ENCODE results near the gene KCNIP4.

KCNIP4 gene

DNA sequence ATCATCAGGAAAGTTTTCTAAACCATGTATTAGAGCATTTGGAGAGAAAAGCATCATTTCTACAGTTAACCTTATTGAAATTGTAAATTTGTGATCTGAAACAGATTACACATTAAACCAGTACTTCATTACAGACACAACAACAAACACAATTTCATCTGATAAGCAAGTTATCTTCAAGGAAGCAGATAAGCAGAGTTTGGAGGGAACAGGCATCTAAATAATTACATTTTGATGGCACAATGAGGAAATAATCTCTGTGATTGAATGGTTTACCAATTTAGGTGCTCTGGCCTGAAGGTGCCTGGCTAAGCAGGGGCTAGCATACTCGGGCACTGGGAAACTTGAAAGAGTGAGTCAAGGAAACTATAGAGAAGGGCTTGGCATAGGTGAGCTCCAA is 628.5 kb downstream of the KCNIP4 start:
- H3K27ac Mint-ChIP-seq, result no peak overlapping the region
- no peaks in the 10 kb centered on the region for H3K27me3 Mint-ChIP-seq
- CTCF ChIA-PET, result no interaction called here
- H3K9me3 Mint-ChIP-seq, result peaks cover 10% of the 10 kb centered on the region
- no peak for DNase-seq
- no peak overlapping the region for H3K4me3 Mint-ChIP-seq
- H3K36me3 Mint-ChIP-seq, result no peaks in the 10 kb centered on the region
- H3K4me1 Mint-ChIP-seq, result no peaks in the 10 kb centered on the region

DNA sequence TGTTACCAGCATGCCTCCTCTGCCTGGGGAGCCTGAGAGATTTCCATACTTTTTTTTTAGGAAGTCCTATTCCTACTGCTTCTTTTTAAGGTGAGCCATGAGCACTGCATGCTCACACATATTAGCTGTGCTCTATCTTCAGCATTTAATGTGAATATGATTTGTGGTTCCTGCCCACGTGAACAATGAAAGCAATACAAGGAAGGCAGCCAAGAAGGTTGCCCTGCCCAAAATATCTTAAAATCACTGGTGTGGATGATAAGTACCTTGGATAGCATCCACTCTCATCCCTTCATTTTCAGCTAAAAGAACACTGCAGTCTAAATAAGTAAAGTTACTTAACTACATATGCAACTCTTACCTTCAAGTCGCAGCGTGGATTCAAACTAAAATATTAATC is 640.9 kb downstream of the KCNIP4 start:
- DNase-seq, result no peak
- Mint-ChIP-seq H3K36me3 (no peaks in the 10 kb centered on the region), H3K4me1 (no peaks in the 10 kb centered on the region), H3K9me3 (no peaks in the 10 kb centered on the region), H3K4me3 (no peak overlapping the region), H3K27ac (no peak overlapping the region), H3K27me3 (peaks cover 14% of the 10 kb centered on the region)
- CTCF ChIA-PET, result no interaction called here

DNA sequence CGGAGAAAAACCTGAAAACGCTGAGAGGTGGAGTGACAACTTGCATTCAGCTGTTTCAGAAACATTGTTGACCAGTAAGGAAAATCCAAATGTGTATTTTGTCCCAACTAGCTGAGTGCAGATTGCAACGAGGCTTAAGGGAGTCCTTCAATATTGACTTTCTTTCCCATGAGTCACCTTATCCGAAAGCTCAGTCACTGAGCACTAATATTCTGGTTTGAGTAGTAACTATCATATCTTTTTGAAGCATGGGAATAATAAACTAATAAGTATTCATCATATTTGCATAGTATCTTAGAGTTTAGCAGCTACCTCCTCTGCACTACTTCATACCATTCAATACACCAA is 644.1 kb downstream of the KCNIP4 start:
- Mint-ChIP-seq H3K4me1 (no peaks in the 10 kb centered on the region), H3K4me3 (no peak overlapping the region), H3K36me3 (no peaks in the 10 kb centered on the region), H3K9me3 (no peaks in the 10 kb centered on the region), H3K27ac (no peak overlapping the region), H3K27me3 (peaks cover 14% of the 10 kb centered on the region)
- DNase-seq, result no peak
- CTCF ChIA-PET, result no interaction called here

DNA sequence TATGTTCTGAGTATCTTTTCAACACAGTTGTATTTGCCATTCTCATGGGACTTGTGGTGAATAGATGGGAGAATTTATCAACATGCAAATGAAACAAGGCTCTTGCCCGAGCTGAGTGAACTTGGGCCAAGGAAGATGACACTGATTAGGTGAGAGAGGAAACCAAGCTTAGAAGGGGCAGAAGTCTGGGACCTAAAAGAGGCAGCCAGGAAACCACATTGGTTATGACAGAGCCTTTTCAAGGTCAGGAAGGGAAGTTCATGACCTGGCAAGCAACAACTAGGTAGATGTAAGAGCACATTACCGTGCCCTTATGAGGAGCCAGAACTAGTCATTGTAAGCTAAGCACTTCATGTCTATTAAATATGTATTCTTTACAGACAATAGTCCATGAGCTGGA is 658.0 kb downstream of the KCNIP4 start:
- H3K9me3 Mint-ChIP-seq, result peaks cover 6% of the 10 kb centered on the region
- CTCF ChIA-PET, result no interaction called here
- no peak for DNase-seq
- H3K4me1 Mint-ChIP-seq, result no peaks in the 10 kb centered on the region
- H3K4me3 Mint-ChIP-seq, result no peak overlapping the region
- H3K36me3 Mint-ChIP-seq, result no peaks in the 10 kb centered on the region
- no peak overlapping the region for H3K27ac Mint-ChIP-seq
- H3K27me3 Mint-ChIP-seq, result no peaks in the 10 kb centered on the region

DNA sequence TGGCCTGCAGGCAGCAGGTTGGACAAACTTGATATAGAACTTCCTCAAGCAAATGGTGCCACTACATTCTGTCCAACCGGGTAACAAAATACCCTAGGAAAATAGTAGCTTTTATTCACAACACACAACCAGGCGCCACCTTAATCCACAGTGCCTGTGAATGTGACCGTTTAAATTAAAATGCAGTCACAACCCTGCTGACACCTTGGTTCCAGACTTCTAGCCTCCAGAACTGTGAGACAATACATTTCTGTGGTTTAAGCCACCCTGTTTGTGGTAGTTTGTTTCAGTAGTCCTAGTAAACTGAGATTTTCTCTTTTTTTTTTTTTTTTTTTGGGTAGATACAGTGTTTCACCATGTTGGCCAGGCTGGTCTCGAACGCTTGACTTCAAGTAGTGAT is 672.5 kb downstream of the KCNIP4 start:
- no peaks in the 10 kb centered on the region for H3K27me3 Mint-ChIP-seq
- H3K4me3 Mint-ChIP-seq, result no peak overlapping the region
- no peaks in the 10 kb centered on the region for H3K4me1 Mint-ChIP-seq
- DNase-seq, result no peak
- H3K9me3 Mint-ChIP-seq, result peaks cover 2% of the 10 kb centered on the region
- H3K36me3 Mint-ChIP-seq, result no peaks in the 10 kb centered on the region
- CTCF ChIA-PET, result interaction anchor here (0.9 kb wide), 1 partner anchor 1391 kb away, joined by 3 read pairs; no protein-coding TSS in a partner anchor
- H3K27ac Mint-ChIP-seq, result no peak overlapping the region

DNA sequence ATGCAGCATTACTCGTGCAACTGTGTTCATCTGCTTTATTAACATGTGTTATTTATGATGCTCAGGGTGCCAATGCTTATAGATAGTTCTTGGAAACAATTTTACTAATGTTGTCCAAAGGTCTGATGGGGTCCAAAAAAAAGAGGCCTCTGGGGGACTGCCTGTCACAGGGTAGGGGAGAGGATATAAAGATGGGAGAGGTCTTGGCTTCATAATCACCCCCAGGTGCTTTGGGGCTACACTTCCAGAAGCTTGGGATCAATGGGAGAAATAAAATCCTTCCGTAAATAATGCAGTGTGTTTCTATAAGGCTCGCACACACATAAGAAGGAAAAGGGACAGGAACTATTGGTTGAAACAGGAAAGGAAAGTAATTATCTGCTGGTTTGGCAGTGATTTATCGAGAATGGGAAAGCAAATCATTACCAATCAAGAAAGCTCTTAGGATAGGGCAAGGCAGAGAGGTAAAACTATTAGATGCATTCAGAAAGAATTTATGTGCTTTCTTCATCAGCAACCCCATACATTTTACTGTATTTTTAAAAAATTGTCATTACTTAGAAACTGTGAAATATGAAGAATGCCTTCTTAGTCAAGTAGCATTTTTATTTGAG is 677.0 kb downstream of the KCNIP4 start:
- no peaks in the 10 kb centered on the region for H3K27me3 Mint-ChIP-seq
- H3K36me3 Mint-ChIP-seq, result no peaks in the 10 kb centered on the region
- CTCF ChIA-PET, result interaction anchor here (0.9 kb wide), 1 partner anchor 10 kb away, joined by 3 read pairs; no protein-coding TSS in a partner anchor
- no peaks in the 10 kb centered on the region for H3K4me1 Mint-ChIP-seq
- H3K27ac Mint-ChIP-seq, result no peak overlapping the region
- no peak overlapping the region for H3K4me3 Mint-ChIP-seq
- peaks cover 4% of the 10 kb centered on the region for H3K9me3 Mint-ChIP-seq
- DNase-seq, result no peak

DNA sequence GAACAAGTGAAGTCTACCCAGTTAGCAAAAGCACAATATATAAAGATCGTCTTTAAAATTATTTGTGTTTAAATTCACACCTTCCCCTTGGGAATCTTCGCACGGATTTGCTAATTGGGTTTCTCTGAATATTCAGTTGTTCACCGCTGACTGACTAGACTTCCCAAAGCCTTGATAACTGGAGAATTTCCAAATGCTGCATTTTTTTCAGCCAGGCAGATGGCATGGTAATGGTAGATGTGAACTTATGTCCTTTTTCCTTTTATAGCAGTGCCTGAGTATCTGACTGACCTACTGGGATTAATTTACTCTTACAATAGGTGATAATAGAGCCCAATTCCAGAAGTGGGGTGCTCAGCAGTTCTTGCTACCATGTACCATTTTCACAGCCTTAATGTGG is 700.2 kb downstream of the KCNIP4 start:
- Mint-ChIP-seq H3K27me3 (no peaks in the 10 kb centered on the region), H3K9me3 (no peaks in the 10 kb centered on the region), H3K4me3 (no peak overlapping the region), H3K36me3 (no peaks in the 10 kb centered on the region), H3K4me1 (no peaks in the 10 kb centered on the region), H3K27ac (no peak overlapping the region)
- no peak for DNase-seq
- CTCF ChIA-PET, result no interaction called here

DNA sequence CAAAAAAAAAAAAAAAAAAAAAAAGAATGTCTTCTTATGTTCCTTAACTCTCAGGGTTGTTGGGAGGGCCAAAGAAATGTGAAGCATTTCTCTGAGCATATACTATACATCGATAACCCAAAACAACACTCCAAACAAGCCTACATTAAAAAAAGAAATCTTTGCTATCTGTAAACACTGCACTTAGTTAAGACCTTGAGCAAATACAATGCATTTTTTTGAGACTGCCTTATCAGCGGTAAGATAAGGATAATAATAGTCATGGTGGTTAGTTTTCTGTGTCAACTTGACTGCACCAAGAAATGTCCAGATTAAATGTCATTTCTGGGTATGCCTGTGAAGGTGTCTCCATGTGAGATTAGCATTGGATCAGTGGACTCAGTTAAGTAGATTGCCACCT is 706.4 kb downstream of the KCNIP4 start:
- Mint-ChIP-seq H3K27ac (no peak overlapping the region), H3K4me3 (no peak overlapping the region), H3K4me1 (no peaks in the 10 kb centered on the region), H3K27me3 (no peaks in the 10 kb centered on the region), H3K9me3 (peaks cover 5% of the 10 kb centered on the region), H3K36me3 (no peaks in the 10 kb centered on the region)
- CTCF ChIA-PET, result no interaction called here
- no peak for DNase-seq

DNA sequence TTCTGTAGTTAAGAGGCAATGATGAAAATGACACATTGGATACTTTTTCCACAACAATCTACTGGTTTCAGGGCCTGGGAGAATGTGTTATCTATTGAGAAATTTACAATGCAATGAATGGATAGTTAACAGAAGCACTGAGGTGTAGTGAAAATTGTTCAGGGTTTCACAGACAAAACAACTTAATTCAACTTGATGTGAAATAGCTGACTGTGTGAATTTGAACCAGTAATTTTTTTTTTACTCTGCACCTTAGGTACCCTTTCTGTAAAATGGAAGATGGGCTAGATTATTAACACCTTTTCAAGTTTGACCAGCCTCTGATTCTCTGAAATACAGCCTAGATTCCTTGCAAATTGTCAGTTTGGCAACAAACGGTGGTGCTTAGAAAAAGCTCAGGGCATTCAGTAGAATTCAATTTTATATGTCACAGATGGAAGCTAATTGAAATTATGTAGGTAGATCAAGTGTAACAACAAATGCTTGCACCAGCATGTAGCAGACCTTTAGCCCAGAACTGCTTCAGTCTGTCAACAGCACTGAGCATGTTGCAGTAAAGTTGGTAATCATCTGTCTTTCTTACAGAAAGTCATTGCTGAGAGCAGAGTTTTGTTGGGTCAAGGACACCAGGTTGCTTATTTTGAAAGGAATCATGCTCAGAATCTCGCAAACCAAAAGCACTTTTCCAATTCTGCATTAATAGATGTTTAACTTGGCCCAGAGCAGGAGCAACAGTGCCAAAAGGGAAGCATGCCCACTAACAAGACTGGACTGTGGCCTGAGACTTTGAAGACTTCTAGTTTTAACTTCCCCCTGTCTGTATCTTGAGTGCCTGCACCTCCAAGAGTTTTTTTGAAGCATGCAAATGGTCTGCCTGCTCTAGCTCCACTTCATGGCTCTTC is 721.7 kb downstream of the KCNIP4 start:
- Mint-ChIP-seq H3K9me3 (no peaks in the 10 kb centered on the region), H3K4me1 (no peaks in the 10 kb centered on the region), H3K36me3 (no peaks in the 10 kb centered on the region), H3K4me3 (no peak overlapping the region), H3K27me3 (no peaks in the 10 kb centered on the region), H3K27ac (no peak overlapping the region)
- DNase-seq, result no peak
- CTCF ChIA-PET, result no interaction called here

DNA sequence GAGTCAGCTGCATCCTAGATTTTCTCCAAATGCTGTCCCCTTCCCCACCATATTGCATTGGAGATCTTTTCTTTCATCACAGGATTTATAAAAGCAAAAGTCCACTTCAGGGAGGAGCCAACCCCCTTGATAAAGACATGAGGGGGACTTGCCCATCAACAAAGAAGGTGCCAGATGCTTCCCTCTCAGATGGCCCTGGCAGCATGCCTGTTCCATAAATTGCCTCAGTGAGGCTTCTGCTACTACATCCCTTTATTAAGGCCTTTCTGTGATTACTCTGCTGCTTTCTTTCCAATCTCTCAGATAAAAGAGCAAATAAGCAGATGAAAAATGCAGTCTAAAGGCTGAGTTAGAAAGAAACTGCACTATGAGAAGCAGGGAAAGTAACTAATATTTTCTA is 736.7 kb downstream of the KCNIP4 start:
- Mint-ChIP-seq H3K36me3 (no peaks in the 10 kb centered on the region), H3K27me3 (no peaks in the 10 kb centered on the region), H3K4me3 (no peak overlapping the region), H3K4me1 (no peaks in the 10 kb centered on the region), H3K27ac (no peak overlapping the region), H3K9me3 (peaks cover 2% of the 10 kb centered on the region)
- DNase-seq, result no peak
- CTCF ChIA-PET, result no interaction called here

DNA sequence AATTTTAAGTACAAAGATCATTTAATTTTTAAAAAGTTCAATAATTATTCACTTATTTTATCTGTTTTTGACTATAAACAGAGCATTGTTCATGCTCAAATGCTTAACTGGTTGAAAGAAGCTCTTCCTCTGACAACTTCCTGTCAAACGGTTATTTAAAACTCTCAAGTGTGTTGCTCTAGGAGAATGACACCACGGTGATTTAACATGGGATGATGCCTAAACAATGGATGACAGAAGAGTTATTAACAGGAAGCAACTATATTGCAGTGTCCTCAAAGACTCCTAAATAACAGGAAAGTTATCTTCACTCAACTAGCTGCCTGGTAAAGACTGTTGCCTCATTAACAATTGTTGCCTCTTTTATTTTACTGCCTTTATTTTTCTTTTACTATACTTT is 738.7 kb downstream of the KCNIP4 start:
- CTCF ChIA-PET, result no interaction called here

DNA sequence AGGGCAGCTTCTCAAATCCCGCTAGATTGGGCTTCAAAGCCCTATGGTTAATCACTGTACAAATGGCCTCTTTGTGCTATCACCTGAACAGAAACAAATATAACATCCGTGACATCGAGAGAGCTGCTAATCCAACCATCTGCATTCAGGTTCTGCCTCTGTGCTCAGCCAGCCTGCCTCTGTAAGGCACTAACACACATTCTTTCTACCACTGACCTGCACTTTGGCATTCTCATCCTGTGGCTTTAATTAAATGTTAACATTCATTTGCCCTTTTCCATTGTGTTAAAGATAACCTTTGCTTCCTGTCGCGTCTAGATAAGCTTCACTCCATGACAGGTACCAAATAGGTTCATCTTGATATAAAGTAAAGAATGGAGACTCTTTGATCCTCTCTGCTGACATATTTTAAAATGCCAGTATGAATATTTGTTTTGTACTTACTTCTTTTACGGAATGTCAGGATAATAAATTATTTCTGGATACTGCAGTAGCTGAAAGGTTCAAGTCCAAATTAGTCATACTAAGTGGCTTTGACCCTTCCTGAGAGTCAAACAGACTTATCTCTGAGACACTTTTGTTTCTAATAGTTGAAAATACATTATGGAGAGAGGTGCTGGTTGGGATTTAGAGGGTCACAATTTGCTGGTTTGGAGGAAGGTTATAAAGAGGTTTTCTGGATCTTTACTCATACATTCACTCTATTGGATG is 742.6 kb downstream of the KCNIP4 start:
- Mint-ChIP-seq H3K27me3 (no peaks in the 10 kb centered on the region), H3K36me3 (no peaks in the 10 kb centered on the region), H3K4me3 (no peak overlapping the region), H3K9me3 (no peaks in the 10 kb centered on the region), H3K4me1 (no peaks in the 10 kb centered on the region), H3K27ac (no peak overlapping the region)
- CTCF ChIA-PET, result no interaction called here
- DNase-seq, result no peak

More for the DNA sequence above, 738.7 kb downstream of the KCNIP4 start:
- Mint-ChIP-seq H3K4me1 (no peaks in the 10 kb centered on the region), H3K4me3 (no peak overlapping the region), H3K27ac (no peak overlapping the region), H3K36me3 (no peaks in the 10 kb centered on the region), H3K27me3 (no peaks in the 10 kb centered on the region), H3K9me3 (peaks cover 2% of the 10 kb centered on the region)
- DNase-seq, result no peak

DNA sequence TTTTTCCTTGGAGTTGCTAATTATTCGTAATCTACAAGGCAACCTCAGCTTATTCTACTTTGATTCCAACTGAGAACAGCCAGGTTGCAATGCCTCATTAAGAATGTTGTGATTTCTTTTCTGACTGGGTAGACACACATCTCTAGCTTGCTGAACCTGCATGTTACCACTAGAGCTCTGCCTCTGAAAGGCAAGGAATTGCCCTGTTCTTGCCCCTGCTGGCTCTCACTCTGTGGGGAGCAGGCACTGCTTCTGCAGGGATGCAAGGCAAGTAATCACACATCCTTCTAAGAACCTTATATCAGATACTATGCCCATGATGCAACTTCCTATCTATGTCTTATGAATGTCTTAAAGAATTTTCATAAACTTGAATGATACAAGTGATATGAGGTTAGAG is 745.2 kb downstream of the KCNIP4 start:
- Mint-ChIP-seq H3K27ac (no peak overlapping the region), H3K9me3 (no peaks in the 10 kb centered on the region), H3K4me1 (no peaks in the 10 kb centered on the region), H3K27me3 (no peaks in the 10 kb centered on the region), H3K4me3 (no peak overlapping the region), H3K36me3 (no peaks in the 10 kb centered on the region)
- CTCF ChIA-PET, result no interaction called here
- no peak for DNase-seq

DNA sequence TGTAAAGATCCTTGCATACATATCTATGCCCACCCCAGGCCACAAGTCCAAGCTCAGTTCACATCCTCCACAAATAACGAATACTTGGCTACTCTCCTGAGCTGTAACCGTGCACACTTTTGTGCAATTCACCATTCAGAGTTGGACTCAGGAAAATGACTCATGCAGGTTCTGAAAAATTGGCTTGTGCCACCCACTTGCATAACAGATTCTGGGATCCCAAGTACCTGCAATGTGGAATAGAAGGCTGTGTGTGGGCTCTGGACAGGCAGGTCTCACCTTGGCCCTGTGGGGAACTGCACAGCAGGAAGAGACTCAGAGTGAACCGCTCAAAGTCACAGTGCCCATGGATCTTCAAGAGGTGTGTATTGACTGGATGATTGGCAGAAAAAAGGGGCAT is 745.6 kb downstream of the KCNIP4 start:
- no peaks in the 10 kb centered on the region for H3K9me3 Mint-ChIP-seq
- H3K4me1 Mint-ChIP-seq, result no peaks in the 10 kb centered on the region
- CTCF ChIA-PET, result no interaction called here
- no peak for DNase-seq
- H3K4me3 Mint-ChIP-seq, result no peak overlapping the region
- H3K27me3 Mint-ChIP-seq, result no peaks in the 10 kb centered on the region
- no peak overlapping the region for H3K27ac Mint-ChIP-seq
- H3K36me3 Mint-ChIP-seq, result no peaks in the 10 kb centered on the region

DNA sequence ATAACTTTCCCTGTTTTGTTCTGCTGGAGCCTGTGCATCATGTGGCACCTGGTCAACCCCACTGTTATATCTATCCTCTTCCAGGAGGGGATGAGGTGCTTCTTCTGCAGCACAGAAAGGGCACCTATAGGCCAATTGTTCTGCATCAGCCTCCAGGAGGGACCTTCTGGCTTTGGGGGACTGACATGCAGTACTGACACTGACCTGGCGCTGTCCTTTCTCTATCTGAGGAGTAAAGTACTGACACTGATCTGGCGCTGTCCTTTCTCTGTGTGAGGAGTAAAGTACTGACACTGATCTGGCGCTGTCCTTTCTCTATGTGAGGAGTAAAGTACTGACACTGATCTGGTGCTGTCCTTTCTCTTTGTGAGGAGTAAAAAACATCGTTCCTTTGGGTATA is 749.9 kb downstream of the KCNIP4 start:
- DNase-seq, result no peak
- no peaks in the 10 kb centered on the region for H3K27me3 Mint-ChIP-seq
- CTCF ChIA-PET, result no interaction called here
- H3K36me3 Mint-ChIP-seq, result no peaks in the 10 kb centered on the region
- H3K4me3 Mint-ChIP-seq, result no peak overlapping the region
- H3K4me1 Mint-ChIP-seq, result no peaks in the 10 kb centered on the region
- no peak overlapping the region for H3K27ac Mint-ChIP-seq
- H3K9me3 Mint-ChIP-seq, result no peaks in the 10 kb centered on the region
